HG03442 (cell line): ENCODE results near the gene IKZF3.
"Not testable (repeated sequence)": the region's sequence is repeated elsewhere in the genome, so short reads cannot be mapped to it uniquely, and the experiment has no call there.

ENCODE experiments used
- ATAC-seq: cut with Tn5 transposase; IDR thresholded peaks from one replicate; pipeline ENCODE4 v1.9.1; 2021; ENCODE audit warnings: mild to moderate bottlenecking, moderate library complexity; ENCODE audit not compliant: unreplicated experiment

IKZF3 gene

DNA sequence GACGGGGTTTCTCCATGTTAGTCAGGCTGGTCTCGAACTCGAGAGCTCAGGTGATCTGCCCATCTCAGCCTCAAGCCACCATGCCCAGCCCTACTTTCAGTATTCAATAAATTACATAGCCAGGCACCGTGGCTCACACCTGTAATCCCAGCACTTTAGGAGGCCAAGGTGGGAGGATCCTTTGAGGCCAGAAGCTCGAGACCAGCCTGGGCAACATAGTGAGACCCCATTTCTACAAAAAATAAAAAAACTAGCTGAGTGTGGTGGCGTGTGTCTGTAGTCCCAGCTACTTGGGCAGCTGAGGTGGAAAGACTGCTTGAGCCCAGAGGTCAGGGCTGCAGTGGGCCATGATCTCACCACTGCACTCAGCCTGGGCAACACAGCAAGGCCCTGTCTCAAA is 142.0 kb downstream of the IKZF3 start:
- ATAC-seq, result no peak

DNA sequence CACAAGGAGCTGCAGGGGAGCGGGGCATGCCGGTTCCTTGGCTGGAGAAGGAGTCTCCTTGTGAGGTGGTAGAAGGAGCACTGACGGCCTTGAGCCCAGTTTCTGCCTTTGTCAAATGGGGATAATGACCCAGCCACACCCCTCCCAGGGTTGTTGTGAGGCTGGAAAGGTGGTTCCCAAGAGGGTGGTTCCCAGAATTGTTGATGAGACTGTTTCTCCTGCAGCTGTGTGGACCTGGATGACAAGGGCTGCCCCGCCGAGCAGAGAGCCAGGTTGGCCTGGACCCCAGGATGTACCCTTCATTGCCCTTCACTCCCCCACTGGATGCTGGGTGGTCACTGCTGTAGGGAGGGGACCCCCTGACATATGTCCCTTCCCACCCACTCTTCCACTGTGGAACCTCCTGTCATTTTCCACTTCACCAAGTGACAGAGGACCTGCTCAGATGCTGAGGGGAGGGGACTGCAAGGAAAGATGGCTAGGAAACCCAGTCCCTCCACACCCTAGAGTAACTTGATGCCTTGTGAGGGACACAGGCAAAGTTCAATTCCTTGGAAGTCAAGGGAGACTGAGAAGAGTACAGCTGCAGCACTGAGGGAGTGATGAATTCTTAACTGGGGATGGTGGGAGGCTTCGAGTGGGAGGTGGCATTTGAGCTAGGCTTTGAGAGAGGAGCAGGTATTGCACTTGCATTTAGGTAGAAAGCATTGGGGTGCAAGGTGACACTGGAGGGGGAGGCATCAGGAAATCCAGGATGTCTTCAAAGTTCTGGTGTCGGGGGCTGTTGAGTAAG is 144.4 kb downstream of the IKZF3 start:
- no peak for ATAC-seq

- ATAC-seq, result no peak
Observed at GRCh38 chr17:39717660-39718059, 146.5 kb downstream of the IKZF3 start.

GRCh38 chr17:39716879-39717536 is 147.1 kb downstream of the IKZF3 start:
- no peak for ATAC-seq

DNA sequence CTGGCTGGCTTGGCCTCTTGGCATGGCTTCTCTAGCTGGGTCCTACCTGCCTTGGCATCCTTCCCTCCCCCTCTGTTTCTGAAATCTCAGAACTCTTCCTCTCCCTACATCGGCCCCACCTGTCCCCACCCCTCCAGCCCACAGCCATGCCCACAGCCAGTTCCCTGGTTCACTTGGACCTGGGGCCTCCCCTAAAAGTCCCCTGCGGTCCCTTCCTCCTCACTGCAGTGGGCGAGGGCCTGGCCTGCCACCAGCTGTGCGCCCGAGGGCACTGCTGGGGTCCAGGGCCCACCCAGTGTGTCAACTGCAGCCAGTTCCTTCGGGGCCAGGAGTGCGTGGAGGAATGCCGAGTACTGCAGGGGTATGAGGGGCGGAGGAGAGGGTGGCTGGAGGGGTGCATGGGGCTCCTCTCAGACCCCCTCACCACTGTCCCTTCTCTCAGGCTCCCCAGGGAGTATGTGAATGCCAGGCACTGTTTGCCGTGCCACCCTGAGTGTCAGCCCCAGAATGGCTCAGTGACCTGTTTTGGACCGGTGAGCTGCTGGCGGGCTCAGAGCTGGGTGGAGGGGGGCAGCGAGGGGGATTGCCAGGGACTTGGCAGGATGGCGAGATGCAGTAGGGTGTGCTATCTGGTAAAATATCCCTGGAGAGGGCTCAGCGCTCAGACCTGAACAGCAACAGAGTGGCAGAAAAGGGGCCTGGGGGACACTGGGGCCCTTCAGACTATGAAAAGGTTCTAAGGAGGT is 147.9 kb downstream of the IKZF3 start:
- ATAC-seq, result no peak

DNA sequence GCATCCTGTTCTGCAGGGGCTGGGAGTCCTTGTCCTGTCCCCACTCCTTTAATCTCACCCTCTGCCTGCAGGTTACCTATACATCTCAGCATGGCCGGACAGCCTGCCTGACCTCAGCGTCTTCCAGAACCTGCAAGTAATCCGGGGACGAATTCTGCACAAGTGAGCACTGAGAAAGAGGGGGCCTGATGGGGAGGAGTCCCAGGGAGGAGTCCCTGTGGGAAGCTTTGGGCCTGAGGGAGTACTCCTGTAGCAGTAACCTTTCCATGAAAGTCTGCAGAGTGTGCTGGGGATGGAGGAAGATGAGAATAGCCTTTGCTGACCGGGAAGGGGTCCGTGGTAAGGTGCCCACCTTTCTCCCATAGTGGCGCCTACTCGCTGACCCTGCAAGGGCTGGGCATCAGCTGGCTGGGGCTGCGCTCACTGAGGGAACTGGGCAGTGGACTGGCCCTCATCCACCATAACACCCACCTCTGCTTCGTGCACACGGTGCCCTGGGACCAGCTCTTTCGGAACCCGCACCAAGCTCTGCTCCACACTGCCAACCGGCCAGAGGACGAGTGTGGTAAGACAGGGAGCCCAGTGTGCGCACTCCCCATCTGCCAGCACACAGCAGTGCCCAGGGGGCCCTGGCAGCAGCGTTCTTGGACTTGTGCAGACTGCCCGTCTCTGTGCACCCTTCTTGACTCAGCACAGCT is 148.6 kb downstream of the IKZF3 start:
- no peak for ATAC-seq

DNA sequence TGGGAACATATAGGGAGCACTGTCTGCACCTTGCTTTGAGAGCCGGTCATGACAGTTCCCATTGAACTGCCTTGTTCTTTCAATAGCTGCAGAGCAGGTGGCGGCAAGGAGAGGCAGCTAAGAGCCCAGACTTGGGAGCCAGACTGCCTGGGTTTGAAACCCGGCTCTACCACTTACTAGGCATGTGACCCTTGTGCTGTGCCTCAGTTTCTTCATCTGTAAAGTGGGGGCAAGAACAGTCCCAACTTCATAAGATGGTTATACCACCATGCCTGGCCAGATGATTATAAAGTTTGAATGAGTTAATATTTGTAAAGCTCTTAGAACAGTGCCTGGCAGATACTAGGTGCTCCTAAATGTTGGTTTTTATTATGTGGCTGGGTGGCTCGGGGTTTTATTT is 149.9 kb downstream of the IKZF3 start:
- ATAC-seq, result no peak

DNA sequence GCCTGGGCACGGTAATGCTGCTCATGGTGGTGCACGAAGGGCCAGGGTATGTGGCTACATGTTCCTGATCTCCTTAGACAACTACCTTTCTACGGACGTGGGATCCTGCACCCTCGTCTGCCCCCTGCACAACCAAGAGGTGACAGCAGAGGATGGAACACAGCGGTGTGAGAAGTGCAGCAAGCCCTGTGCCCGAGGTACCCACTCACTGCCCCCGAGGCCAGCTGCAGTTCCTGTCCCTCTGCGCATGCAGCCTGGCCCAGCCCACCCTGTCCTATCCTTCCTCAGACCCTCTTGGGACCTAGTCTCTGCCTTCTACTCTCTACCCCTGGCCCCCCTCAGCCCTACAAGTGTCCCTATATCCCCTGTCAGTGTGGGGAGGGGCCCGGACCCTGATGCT is 152.3 kb downstream of the IKZF3 start:
- ATAC-seq, result no peak

- not testable (repeated sequence) for ATAC-seq
Observed at GRCh38 chr17:39711071-39711470, 153.0 kb downstream of the IKZF3 start.

DNA sequence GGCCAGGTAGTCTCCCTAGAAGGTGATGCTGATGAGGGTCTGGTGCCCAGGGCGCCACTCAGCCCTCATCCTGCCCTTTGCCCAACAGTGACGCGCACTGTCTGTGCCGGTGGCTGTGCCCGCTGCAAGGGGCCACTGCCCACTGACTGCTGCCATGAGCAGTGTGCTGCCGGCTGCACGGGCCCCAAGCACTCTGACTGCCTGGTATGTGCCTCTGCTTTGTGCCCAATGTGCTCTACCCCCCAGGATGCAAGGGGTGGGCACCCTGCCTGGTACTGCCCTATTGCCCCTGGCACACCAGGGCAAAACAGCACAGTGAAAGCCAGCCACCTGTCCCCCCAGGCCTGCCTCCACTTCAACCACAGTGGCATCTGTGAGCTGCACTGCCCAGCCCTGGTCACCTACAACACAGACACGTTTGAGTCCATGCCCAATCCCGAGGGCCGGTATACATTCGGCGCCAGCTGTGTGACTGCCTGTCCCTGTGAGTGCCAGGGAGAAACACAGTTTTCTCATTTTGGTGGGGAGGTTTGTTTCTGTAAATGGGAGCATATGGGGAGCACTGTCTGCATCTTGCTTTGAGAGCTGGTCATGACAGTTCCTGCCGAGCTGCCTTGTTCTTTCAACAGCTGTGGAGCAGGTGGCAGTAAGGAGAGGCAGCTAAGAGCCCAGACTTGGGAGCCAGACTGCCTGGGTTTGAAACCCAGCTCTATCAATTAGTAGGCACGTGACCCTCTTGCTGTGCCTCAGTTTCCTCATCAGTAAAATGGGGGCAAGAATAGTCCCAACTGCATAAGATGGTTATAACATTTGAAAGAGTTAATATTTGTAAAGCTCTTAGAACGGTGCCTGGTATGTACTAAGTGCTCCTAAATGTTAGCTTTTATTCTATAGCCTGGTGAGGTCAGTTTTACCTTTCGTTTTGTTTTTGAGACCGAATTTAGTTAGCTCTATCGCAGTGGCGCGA is 153.8 kb downstream of the IKZF3 start:
- no peak for ATAC-seq

DNA sequence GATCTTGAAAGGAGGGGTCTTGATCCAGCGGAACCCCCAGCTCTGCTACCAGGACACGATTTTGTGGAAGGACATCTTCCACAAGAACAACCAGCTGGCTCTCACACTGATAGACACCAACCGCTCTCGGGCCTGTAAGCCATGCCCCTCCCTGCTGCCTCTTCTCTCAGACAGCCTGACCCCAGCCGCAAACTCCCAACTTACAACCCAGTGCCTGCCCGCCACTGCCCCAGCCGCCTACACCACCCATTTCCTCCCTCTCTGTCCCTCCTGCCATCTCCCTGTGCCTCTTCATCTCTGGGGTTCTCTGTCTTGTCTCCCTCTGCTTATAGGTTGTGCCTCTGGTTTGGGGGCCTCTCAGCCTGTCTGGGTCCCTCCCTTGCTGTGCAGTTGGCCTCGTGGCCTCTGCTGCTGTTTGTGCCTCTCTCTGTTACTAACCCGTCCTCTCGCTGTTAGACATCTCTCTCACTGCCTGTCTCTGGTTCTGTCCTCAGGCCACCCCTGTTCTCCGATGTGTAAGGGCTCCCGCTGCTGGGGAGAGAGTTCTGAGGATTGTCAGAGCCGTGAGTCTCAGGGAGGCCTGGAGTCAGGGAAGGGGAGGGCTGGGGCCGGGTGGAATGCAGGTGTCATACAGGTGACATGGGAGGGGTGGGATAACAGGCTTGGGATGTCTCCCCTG is 154.7 kb downstream of the IKZF3 start:
- ATAC-seq, result no peak
